Measurements from ENCODE around the gene LY86. TPM values are rescaled to one million over a fixed set of nuclear protein-coding genes. Genes with fewer than 3 reads are reported as not detected.

The LY86 gene
- total RNA-seq, 1 donor from 2014 or later = not detected

- Mint-ChIP-seq H3K4me3 (no peak overlapping the region), H3K4me1 (peaks cover 1% of the 10 kb centered on the region), H3K27ac (ENCODE audit: unreplicated experiment) (no peak overlapping the region), H3K9me3 (no peaks in the 10 kb centered on the region), H3K27me3 (ENCODE audit: low read depth) (no peaks in the 10 kb centered on the region), H3K36me3 (ENCODE audit: low read depth) (no peaks in the 10 kb centered on the region)
- TF ChIP-seq CTCF (conservative IDR thresholded peaks at IDR 0.05) = no peak
- no peak for DNase-seq (ENCODE audit: low read depth, low spot score)
Measured at GRCh38 chr6:6597682-6598081, 9.2 kb downstream of the LY86 start.

GRCh38 chr6:6599468-6599873, 11.0 kb downstream of the LY86 start:
- Mint-ChIP-seq H3K36me3 (ENCODE audit: low read depth) (peaks cover 2% of the 10 kb centered on the region), H3K9me3 (peaks cover 4% of the 10 kb centered on the region), H3K27me3 (ENCODE audit: low read depth) (no peaks in the 10 kb centered on the region), H3K4me3 (no peak overlapping the region), H3K4me1 (peaks cover 6% of the 10 kb centered on the region), H3K27ac (ENCODE audit: unreplicated experiment) (no peak overlapping the region)
- TF ChIP-seq CTCF (conservative IDR thresholded peaks at IDR 0.05) = no peak
- no peak for DNase-seq (ENCODE audit: low read depth, low spot score)

- H3K4me3 Mint-ChIP-seq = no peak overlapping the region
- TF ChIP-seq CTCF (conservative IDR thresholded peaks at IDR 0.05) = no peak
- DNase-seq (ENCODE audit: low read depth, low spot score) = no peak
- peaks cover 3% of the 10 kb centered on the region for H3K36me3 Mint-ChIP-seq (ENCODE audit: low read depth)
- H3K27ac Mint-ChIP-seq (ENCODE audit: unreplicated experiment) = no peak overlapping the region
- H3K4me1 Mint-ChIP-seq = peaks cover 6% of the 10 kb centered on the region
- peaks cover 9% of the 10 kb centered on the region for H3K9me3 Mint-ChIP-seq
- H3K27me3 Mint-ChIP-seq (ENCODE audit: low read depth) = peaks cover 2% of the 10 kb centered on the region
Measured at GRCh38 chr6:6600875-6601274, 12.4 kb downstream of the LY86 start.

- DNase-seq (ENCODE audit: low read depth, low spot score) = no peak
- Mint-ChIP-seq H3K9me3 (peaks cover 9% of the 10 kb centered on the region), H3K4me1 (peaks cover 6% of the 10 kb centered on the region), H3K27ac (ENCODE audit: unreplicated experiment) (no peak overlapping the region), H3K36me3 (ENCODE audit: low read depth) (peaks cover 3% of the 10 kb centered on the region), H3K27me3 (ENCODE audit: low read depth) (peaks cover 2% of the 10 kb centered on the region), H3K4me3 (no peak overlapping the region)
- TF ChIP-seq CTCF (conservative IDR thresholded peaks at IDR 0.05) = no peak
Measured at GRCh38 chr6:6602262-6602661, 13.7 kb downstream of the LY86 start.

- Mint-ChIP-seq H3K27ac (ENCODE audit: unreplicated experiment) (no peak overlapping the region), H3K27me3 (ENCODE audit: low read depth) (peaks cover 2% of the 10 kb centered on the region), H3K4me3 (no peak overlapping the region), H3K4me1 (peaks cover 6% of the 10 kb centered on the region), H3K9me3 (peaks cover 13% of the 10 kb centered on the region), H3K36me3 (ENCODE audit: low read depth) (peaks cover 3% of the 10 kb centered on the region)
- DNase-seq (ENCODE audit: low read depth, low spot score) = no peak
- no peak for TF ChIP-seq CTCF (conservative IDR thresholded peaks at IDR 0.05)
Measured at GRCh38 chr6:6603317-6603716, 14.8 kb downstream of the LY86 start.

- H3K9me3 Mint-ChIP-seq = peaks cover 13% of the 10 kb centered on the region
- H3K27me3 Mint-ChIP-seq (ENCODE audit: low read depth) = peaks cover 2% of the 10 kb centered on the region
- peaks cover 6% of the 10 kb centered on the region for H3K4me1 Mint-ChIP-seq
- DNase-seq (ENCODE audit: low read depth, low spot score) = no peak
- no peak for TF ChIP-seq CTCF (conservative IDR thresholded peaks at IDR 0.05)
- no peak overlapping the region for H3K27ac Mint-ChIP-seq (ENCODE audit: unreplicated experiment)
- H3K36me3 Mint-ChIP-seq (ENCODE audit: low read depth) = peaks cover 3% of the 10 kb centered on the region
- no peak overlapping the region for H3K4me3 Mint-ChIP-seq
Measured at GRCh38 chr6:6604015-6604414, 15.5 kb downstream of the LY86 start.
